Caki2 (cell line): ENCODE results near the gene RFX7. TPM values are rescaled to one million over a fixed set of nuclear protein-coding genes. Genes with fewer than 3 reads are reported as not detected.
"Not testable (repeated sequence)": the region's sequence is repeated elsewhere in the genome, so short reads cannot be mapped to it uniquely, and the experiment has no call there.

Experiments used
- DNase-seq: peaks from one replicate; pipeline ENCODE4 v3.0.0-alpha.2; 2015; ENCODE audit warnings: low read depth
- in situ Hi-C: cut with HindIII; loops from 2 replicates; pipeline ENCODE4 v1.10.0; 2016; ENCODE audit warnings: low sequenced_read_pairs, low pct_unique_long_range_greater_than_20kb, mixed read lengths
- total RNA-seq: library from RNA; depleted of rRNA; stranded (reverse); fragments of >200 nt; shearing (Covaris generic); gene quantifications from 2 replicates; pipeline ENCODE4 v1.2.3, GENCODE V29; 2014; ENCODE audit warnings: low replicate concordance

The RFX7 gene
- total RNA-seq, 1 experiment from 2014 or later: 2.4 TPM

DNA sequence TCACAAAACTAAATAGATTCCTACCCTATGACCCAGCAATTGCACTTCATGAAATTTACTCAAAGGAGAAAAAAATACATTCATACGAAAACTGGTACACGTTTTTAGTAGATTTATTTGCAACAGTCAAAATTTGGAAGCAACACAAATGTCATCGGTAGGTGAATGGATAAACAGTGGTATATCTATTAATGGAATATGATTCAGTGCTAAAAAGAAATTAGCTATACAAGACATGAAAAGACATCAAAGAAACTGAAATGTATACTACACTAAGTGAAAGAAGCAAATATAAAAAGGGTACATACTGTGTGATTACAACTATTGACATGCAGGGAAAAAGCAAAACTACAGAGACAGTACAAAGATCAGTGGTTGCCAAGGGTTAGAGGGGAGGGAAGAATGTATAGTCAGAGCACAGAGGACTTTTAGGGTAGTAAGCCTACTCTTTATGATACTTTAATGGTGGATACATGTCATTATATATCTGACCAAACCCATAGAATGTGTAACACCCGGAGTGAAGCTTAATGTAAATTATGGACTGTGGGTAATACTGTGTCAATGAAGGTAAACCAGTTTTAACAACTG is 31.6 kb downstream of the RFX7 start:
- no peak for DNase-seq
- in situ Hi-C loops: no loop called here

- no peak for DNase-seq
Measured at GRCh38 chr15:56211064-56211463, 32.6 kb downstream of the RFX7 start.

GRCh38 chr15:56208641-56209155 is 35.0 kb downstream of the RFX7 start:
- in situ Hi-C loops: no loop called here
- DNase-seq: no peak

More at GRCh38 chr15:56211064-56211463, 32.6 kb downstream of the RFX7 start:
- in situ Hi-C loops: no loop called here

DNA sequence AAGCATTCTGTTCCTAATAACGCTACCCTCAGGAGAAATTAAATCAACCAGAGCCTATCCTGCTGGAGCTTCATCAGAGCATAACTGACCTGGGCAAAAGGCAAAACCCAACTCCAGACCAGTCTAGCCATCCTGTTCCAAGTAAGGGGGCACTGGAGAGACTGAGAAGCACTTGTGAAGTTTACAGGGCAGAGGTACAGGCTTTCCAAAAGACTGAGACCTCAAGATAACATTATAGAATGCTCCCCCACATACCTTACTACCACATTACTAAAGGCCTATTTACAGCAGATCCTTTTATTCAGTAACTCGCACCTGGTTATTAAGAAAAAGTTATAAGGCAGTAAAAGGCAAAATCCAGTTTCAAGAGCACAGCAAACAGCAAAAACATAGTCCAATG is 35.5 kb downstream of the RFX7 start:
- in situ Hi-C loops: no loop called here
- no peak for DNase-seq

DNA sequence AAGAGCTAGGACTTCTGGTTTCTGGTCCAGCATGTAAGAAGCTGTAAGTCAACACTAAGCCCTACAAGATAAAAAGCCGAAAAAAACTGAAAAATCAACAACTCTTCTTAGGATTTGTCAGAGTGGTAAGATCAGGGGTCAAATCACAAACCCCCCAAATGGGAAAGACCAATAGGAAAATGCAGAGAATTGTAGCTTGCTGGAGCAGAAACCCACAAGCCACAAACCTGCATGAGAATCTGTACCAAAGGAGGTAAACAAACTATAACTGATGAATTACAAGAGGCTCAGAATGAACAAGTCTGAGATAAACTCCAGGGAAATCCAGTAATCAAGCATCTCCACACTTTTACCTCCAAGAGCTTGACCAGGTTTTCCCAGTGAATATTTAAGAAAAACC is 36.0 kb downstream of the RFX7 start:
- no peak for DNase-seq
- in situ Hi-C loops: no loop called here

DNA sequence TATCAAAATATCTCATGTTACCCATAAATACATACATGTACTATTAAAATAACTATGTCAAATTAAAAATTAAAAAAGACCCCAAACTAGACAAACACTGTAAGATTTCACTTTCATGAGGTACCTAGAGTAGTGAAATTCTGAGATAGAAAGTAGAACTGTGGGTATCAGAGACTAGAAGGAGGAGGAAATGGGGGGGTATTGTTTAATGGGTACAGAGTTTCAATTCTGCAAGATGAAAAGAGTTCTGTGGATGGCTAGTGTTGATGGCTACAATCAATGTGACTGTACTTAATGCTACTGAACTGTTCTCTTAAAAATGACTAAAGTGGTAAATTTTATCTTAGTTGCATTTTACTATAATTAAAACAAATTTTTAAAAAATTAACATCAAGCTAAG is 36.6 kb downstream of the RFX7 start:
- in situ Hi-C loops: no loop called here
- DNase-seq: no peak

- in situ Hi-C loops: no loop called here
- DNase-seq: no peak
Measured at GRCh38 chr15:56205061-56205876, 38.4 kb downstream of the RFX7 start.

DNA sequence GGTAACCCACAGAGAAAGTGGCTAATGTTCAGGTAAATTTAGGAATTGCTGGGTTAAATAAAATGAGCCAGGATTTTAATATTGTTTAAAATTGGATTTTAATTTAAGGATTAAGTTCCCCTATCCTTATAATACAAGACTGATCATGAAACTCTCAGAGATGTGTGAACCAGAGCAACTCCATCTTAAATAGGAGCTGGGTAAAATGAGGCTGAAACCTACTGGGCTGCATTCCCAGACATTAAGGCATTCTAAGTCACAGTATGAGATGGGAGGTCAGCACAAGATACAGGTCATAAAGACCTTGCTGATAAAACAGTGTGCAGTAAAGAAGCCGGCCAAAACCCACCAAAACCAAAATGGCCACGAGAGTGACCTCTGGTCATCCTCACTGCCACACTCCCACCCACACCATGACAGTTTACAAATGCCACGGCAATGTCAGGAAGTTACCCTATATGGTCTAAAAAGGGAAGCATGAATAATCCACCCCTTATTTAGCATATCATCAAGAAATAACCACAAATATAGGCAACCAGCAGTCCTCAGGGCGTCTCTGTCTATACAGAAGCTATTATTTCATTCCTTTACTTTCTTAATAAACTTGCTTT is 40.3 kb downstream of the RFX7 start:
- in situ Hi-C loops, DNase-seq: not testable (repeated sequence)

DNA sequence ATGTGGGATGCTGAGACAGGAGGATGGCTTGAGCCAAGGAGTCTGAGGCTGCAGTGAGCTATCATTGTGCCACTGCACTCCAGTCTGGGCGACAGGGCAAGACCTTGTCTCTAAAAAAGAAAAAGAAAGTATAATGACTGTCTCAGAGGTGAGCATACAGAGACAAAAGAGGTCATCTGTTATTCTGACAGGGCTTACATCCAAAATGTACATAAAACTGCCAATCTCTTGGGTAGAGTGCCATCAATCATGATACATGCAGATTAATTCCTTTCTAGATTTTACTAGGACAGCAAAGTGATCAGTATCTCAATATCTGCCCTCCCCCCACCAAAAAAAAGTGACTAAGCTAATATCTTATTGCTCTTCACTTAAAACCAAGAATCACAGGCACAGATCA is 41.0 kb downstream of the RFX7 start:
- no peak for DNase-seq
- in situ Hi-C loops: no loop called here

GRCh38 chr15:56199038-56199437 is 44.6 kb downstream of the RFX7 start:
- no peak for DNase-seq
- in situ Hi-C loops: no loop called here

DNA sequence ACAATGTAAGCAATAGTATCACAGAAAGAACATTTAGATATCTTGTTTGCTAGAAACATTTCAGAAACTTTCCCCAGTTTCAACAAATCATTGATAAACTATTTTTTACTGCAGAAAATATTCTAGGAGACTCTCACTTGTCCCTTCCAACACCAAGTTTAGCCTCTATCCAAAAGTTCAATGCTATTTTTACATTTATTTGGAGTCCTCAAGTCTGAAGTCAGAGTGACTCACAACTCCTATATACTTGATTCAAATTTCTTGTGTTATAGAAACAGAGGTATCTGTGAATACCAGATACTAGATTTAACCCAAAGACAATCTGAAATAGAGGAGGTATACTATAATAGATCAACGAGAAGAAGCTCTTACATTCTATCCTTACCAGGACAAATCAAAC is 49.6 kb downstream of the RFX7 start:
- DNase-seq: no peak
- in situ Hi-C loops: no loop called here

DNA sequence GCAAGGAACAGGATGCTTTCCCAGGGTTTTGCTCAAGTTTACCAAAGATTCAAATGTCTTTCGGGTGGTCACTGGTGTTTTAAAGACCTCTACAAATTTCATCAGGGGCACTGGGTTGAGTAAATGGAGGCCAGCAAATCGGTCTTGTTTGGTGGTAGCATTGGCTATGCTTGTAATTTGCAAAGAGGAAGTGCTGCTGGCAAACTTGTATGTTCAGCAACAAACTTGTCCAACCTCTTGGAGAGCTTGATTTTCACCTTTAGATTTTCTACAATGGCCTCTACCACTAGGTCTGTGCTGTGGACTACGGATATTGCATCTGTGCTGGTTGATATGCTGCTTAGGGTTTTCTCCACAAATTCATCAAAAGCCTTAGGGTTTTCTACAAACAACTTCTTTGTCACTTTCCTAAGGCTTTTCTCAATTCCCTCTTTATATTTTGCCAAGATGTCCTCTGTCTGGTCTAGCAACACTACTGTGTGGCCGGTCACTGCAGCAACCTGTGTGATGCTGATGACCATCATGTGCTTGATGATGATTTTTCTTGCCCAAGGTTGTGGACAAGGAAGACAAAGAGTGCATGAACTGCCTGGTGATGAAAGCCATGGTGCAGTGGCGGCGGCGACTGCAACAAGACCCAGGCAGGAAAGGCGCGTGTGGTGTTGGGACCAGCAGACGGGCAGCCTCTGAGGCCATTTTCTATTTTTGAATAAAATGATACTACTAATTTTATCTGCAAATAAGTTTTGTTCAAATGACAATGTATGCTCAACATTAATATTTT is 50.8 kb downstream of the RFX7 start:
- DNase-seq: no peak
- in situ Hi-C loops: no loop called here

DNA sequence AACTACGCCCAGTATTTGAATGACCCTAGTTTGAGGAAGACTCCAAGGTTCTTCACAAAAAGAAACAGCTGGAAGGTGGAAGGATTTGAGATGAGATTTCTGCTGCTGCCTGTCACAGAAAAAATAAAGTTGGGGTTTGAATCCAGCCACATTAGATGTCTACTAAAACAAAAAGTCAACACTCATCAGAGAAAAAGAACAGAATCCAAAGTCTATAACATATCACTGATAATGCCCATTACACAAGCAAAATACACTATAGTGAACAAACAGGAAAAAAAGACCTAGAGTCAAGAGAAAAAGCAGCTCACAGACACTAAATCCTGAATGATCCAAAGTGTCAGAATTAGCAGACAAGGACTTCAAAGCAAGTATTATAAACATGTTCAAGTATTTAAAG is 56.0 kb downstream of the RFX7 start:
- in situ Hi-C loops: no loop called here
- DNase-seq: no peak

GRCh38 chr15:56185980-56186379 is 57.7 kb downstream of the RFX7 start:
- in situ Hi-C loops: no loop called here
- no peak for DNase-seq

- in situ Hi-C loops: no loop called here
- DNase-seq: no peak
Measured at GRCh38 chr15:56184516-56184915, 59.2 kb downstream of the RFX7 start.

- in situ Hi-C loops: no loop called here
- no peak for DNase-seq
Measured at GRCh38 chr15:56180851-56181250, 62.8 kb downstream of the RFX7 start.

- in situ Hi-C loops: no loop called here
- peak; percentile 38 for DNase-seq
Measured at GRCh38 chr15:56176996-56177395, 66.7 kb downstream of the RFX7 start.

GRCh38 chr15:56175788-56176187 is 67.9 kb downstream of the RFX7 start:
- in situ Hi-C loops: no loop called here
- DNase-seq: no peak

DNA sequence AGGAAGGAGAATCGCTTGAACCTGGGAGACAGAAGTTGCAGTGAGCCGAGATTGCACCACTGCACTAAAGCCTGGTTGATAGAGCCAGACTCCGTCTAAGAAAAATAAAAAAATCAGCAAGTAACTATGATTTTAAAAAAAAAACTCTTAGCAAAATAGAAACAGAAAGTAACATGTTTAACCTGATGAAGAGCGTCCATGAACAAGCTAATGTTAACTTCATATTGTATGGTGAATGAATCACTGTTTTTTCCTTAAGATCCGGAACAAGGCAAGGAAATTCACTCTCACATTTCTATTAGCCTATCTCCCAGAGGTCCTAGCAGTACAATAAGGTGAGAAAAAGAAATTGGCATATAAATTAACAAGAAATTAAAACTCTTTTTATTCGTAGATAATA is 69.0 kb downstream of the RFX7 start:
- in situ Hi-C loops: no loop called here

More for the DNA sequence above, 69.0 kb downstream of the RFX7 start:
- no peak for DNase-seq
